Skin of body (tissue), 2 donors: Measurements from ENCODE around the gene BAG5. TPM values are rescaled to one million over a fixed set of nuclear protein-coding genes. Genes with fewer than 3 reads are reported as not detected.
A peak's percentile ranks its signal among the peaks of the same experiment; 100 is the strongest.
"Not testable (repeated sequence)": the region's sequence is repeated elsewhere in the genome, so short reads cannot be mapped to it uniquely, and the experiment has no call there.

Experiments
- DNase-seq: peaks from one replicate; lab custom pipeline; 2025; lab: John Stamatoyannopoulos, UW
- total RNA-seq: library from RNA; depleted of rRNA; stranded (reverse); fragments of >200 nt; gene quantifications from one replicate; pipeline ENCODE4 v1.2.3, GENCODE V29; 2014

BAG5 gene
- 26.2 TPM for total RNA-seq

GRCh38 chr14:103562429-103563225, at the start of gene BAG5, which contains the start of gene COA8:
TSS of gene BAG5 (minus strand) at chr14:103562657. CDS start at chr14:103561164, 1,493 bp downstream.
TSS of gene COA8 (plus strand) at chr14:103562960. CDS start at chr14:103563002, 42 bp downstream.
- peak; percentile 81 for DNase-seq

GRCh38 chr14:103611215-103611614, 48.8 kb upstream of the BAG5 start:
- no peak for DNase-seq

GRCh38 chr14:103609081-103609480, 46.6 kb upstream of the BAG5 start:
- not testable (repeated sequence) for DNase-seq

GRCh38 chr14:103607822-103608221, 45.4 kb upstream of the BAG5 start:
- DNase-seq, result no peak

- DNase-seq, result peak; percentile 99
Measured at GRCh38 chr14:103606963-103607668, 44.7 kb upstream of the BAG5 start.

- DNase-seq, result no peak
Measured at GRCh38 chr14:103604620-103605019, 42.2 kb upstream of the BAG5 start.

- no peak for DNase-seq
Measured at GRCh38 chr14:103600503-103600902, 38.0 kb upstream of the BAG5 start.

- no peak for DNase-seq
Measured at GRCh38 chr14:103597623-103598377, 35.3 kb upstream of the BAG5 start.

- DNase-seq, result peak; percentile 65
Measured at GRCh38 chr14:103594265-103594664, 31.8 kb upstream of the BAG5 start.

- no peak for DNase-seq
Measured at GRCh38 chr14:103593577-103593976, 31.1 kb upstream of the BAG5 start.

- DNase-seq, result no peak
Measured at GRCh38 chr14:103584326-103584915, 22.0 kb upstream of the BAG5 start.

- no peak for DNase-seq
Measured at GRCh38 chr14:103581954-103582703, 19.7 kb upstream of the BAG5 start.

- no peak for DNase-seq
Measured at GRCh38 chr14:103581206-103581605, 18.7 kb upstream of the BAG5 start.

- no peak for DNase-seq
Measured at GRCh38 chr14:103578401-103579075, 16.1 kb upstream of the BAG5 start.

GRCh38 chr14:103576371-103577024, 14.0 kb upstream of the BAG5 start:
- peak; percentile 77 for DNase-seq

GRCh38 chr14:103574707-103575285, 12.3 kb upstream of the BAG5 start:
- no peak for DNase-seq

GRCh38 chr14:103574104-103574503, 11.6 kb upstream of the BAG5 start:
- no peak for DNase-seq

GRCh38 chr14:103569408-103569807, 7.0 kb upstream of the BAG5 start:
- DNase-seq, result no peak

- no peak for DNase-seq
Measured at GRCh38 chr14:103568952-103569351, 6.5 kb upstream of the BAG5 start.
